Thoracic aorta (tissue), 2 donors: ENCODE data around the gene ATF6. TPM values are rescaled to one million over a fixed set of nuclear protein-coding genes. Genes with fewer than 3 reads are reported as not detected.

Source experiments
- ATAC-seq: fragments of 150-250 bp; one replicate; pipeline ENCODE4 v1.8.0; 2017; ENCODE audit warnings: low read depth; ENCODE audit not compliant: insufficient number of reproducible peaks, low FRiP score
- DNase-seq: peaks from one replicate; pipeline ENCODE4 v3.0.0-alpha.2; 2020; ENCODE audit warnings: low spot score
- H3K27ac ChIP-seq, 2 donors: fragments of 200-600 bp; sonication (generic); 1 replicate in 1 of 2; 2 replicates in 1 of 2; pipeline ENCODE4 v1.5.1; 2016; ENCODE audit warnings: mild to moderate bottlenecking in 2 of 2, moderate library complexity in 2 of 2
- H3K27me3 ChIP-seq: fragments of 200-600 bp; sonication (generic); replicated peaks from 2 replicates; pipeline ENCODE4 v1.6.0; 2016; ENCODE audit warnings: mild to moderate bottlenecking; ENCODE audit not compliant: insufficient read depth
- H3K36me3 ChIP-seq: fragments of 200-600 bp; sonication (generic); one replicate; pipeline ENCODE4 v1.5.1; 2016
- H3K4me1 ChIP-seq, 2 donors: fragments of 200-600 bp; sonication (generic); 1 replicate in 1 of 2; 2 replicates in 1 of 2; pipeline versions ENCODE4 v1.5.1 to v1.6.0; 2016; ENCODE audit warnings: low read depth in 2 of 2, mild to moderate bottlenecking in 1 of 2; ENCODE audit not compliant: control insufficient read depth in 1 of 2
- H3K4me3 ChIP-seq: fragments of 200-600 bp; sonication (generic); 2 replicates; pipeline ENCODE4 v1.5.1; 2016; ENCODE audit warnings: mild to moderate bottlenecking
- H3K9me3 ChIP-seq: fragments of 200-600 bp; sonication (generic); 2 replicates; pipeline ENCODE4 v1.5.1; 2016
- total RNA-seq, 2 donors: library from RNA; depleted of rRNA; stranded (reverse); fragments of >200 nt; gene quantifications; one replicate each; pipeline versions ENCODE4 v1.1.0 to v1.2.3, GENCODE V29; 2016
- TF ChIP-seq, protein P1 (sequence below): fragments of 200-600 bp; sonication (generic); IDR thresholded peaks from one replicate; pipeline ENCODE4 v1.5.1; 2019; ENCODE audit warnings: antibody characterized with exemption

ATF6 gene
- total RNA-seq, 2 donors from 2014 or later, result 26.9 to 37.6 TPM

GRCh38 chr1:161773791-161774190, 7.7 kb downstream of the ATF6 start:
- Histone ChIP-seq H3K4me3 (no peak overlapping the region), H3K36me3 (no peaks in the 10 kb centered on the region), H3K27me3 (no peaks in the 10 kb centered on the region), H3K9me3 (no peaks in the 10 kb centered on the region), H3K4me1 (peaks cover 12 to 15% of the 10 kb centered on the region in 2 donors), H3K27ac (no peak overlapping the region)
- DNase-seq (no peak), ATAC-seq (no peak)
- TF ChIP-seq, protein P1, sequence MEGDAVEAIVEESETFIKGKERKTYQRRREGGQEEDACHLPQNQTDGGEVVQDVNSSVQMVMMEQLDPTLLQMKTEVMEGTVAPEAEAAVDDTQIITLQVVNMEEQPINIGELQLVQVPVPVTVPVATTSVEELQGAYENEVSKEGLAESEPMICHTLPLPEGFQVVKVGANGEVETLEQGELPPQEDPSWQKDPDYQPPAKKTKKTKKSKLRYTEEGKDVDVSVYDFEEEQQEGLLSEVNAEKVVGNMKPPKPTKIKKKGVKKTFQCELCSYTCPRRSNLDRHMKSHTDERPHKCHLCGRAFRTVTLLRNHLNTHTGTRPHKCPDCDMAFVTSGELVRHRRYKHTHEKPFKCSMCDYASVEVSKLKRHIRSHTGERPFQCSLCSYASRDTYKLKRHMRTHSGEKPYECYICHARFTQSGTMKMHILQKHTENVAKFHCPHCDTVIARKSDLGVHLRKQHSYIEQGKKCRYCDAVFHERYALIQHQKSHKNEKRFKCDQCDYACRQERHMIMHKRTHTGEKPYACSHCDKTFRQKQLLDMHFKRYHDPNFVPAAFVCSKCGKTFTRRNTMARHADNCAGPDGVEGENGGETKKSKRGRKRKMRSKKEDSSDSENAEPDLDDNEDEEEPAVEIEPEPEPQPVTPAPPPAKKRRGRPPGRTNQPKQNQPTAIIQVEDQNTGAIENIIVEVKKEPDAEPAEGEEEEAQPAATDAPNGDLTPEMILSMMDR, result no peak

- DNase-seq (no peak), ATAC-seq (no peak)
- TF ChIP-seq, protein P1, result no peak
Measured at GRCh38 chr1:161777261-161777660, 11.1 kb downstream of the ATF6 start.

DNA sequence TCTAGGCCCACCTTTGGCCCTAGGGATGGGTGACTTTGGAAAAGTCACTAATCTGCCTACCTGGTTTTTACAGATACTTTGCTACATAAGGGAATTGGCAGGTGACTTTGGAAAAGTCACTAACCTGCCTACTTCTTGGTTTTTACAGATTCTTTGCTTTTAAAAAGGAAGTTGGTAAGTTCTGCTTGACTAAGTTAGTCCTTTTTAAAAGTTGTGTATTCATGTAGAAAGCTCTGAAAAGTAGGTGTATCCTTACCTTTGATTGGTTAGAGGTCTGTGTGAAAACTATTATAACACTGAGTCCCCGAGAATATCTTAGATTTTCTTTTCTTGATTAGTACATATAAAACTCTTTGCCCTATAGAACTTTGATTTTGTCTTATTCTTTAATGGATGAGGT, 12.4 kb downstream of the ATF6 start:
- TF ChIP-seq, protein P1, result no peak
- ATAC-seq, result no peak
- Histone ChIP-seq H3K9me3 (no peaks in the 10 kb centered on the region), H3K4me1 (peaks cover 0 to 10% of the 10 kb centered on the region in 2 donors), H3K4me3 (no peak overlapping the region), H3K36me3 (peaks cover 3% of the 10 kb centered on the region), H3K27ac (no peak overlapping the region), H3K27me3 (no peaks in the 10 kb centered on the region)
- DNase-seq, result no peak

More at GRCh38 chr1:161777261-161777660, 11.1 kb downstream of the ATF6 start:
- Histone ChIP-seq H3K36me3 (peaks cover 3% of the 10 kb centered on the region), H3K4me1 (peaks cover 0 to 12% of the 10 kb centered on the region in 2 donors), H3K27me3 (no peaks in the 10 kb centered on the region), H3K27ac (no peak overlapping the region), H3K4me3 (no peak overlapping the region), H3K9me3 (no peaks in the 10 kb centered on the region)

DNA sequence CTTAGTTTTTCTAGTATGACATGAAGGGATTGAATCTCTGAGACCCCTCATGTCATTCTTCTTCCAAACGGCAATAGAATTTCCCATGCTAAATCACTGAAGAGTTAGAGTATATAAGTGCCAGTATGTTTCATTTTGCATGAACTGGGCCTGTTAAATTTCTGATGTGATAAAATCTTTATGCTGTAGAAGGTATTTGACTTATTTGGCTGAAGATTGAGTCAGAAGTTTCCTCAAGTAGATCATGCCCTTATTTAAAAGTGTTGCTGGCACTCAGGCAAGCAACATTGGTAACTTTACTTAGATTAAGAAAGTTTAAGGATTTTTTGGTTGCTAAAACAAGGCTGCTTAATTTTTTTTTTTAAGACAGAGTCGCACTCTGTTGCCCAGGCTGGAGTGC, 13.3 kb downstream of the ATF6 start:
- H3K4me3 ChIP-seq, result no peak overlapping the region
- peaks cover 0 to 4% of the 10 kb centered on the region in 2 donors for H3K4me1 ChIP-seq
- H3K27me3 ChIP-seq, result no peaks in the 10 kb centered on the region
- peaks cover 3% of the 10 kb centered on the region for H3K36me3 ChIP-seq
- H3K27ac ChIP-seq, result no peak overlapping the region
- ATAC-seq (no peak), DNase-seq (no peak)
- H3K9me3 ChIP-seq, result no peaks in the 10 kb centered on the region
- TF ChIP-seq, protein P1, result no peak

GRCh38 chr1:161781995-161782394, 15.9 kb downstream of the ATF6 start:
- Histone ChIP-seq H3K4me1 (no peaks in the 10 kb centered on the region), H3K27me3 (no peaks in the 10 kb centered on the region), H3K27ac (no peak overlapping the region), H3K9me3 (no peaks in the 10 kb centered on the region), H3K4me3 (no peak overlapping the region), H3K36me3 (peaks cover 7% of the 10 kb centered on the region)
- ATAC-seq (no peak), DNase-seq (no peak)
- TF ChIP-seq, protein P1, result no peak
